Measurements from ENCODE around the gene GLCCI1. TPM values are rescaled to one million over a fixed set of nuclear protein-coding genes. Genes with fewer than 3 reads are reported as not detected.
"Not testable (repeated sequence)": the region's sequence is repeated elsewhere in the genome, so short reads cannot be mapped to it uniquely, and the experiment has no call there.

Gene GLCCI1
- total RNA-seq, 4 donors from 2014 or later: 6.0 to 22.6 (median 8.5) TPM

- ATAC-seq (ENCODE audit: low FRiP score) (no peak), DNase-seq (ENCODE audit: low spot score) (no peak)
- no peak for TF ChIP-seq CTCF (IDR thresholded peaks at IDR 0.05)
These were observed 72.3 kb downstream of the GLCCI1 start for GRCh38 chr7:8040768-8041369.

GRCh38 chr7:8042796-8043535 is 74.4 kb downstream of the GLCCI1 start:
- ATAC-seq (ENCODE audit: low FRiP score) (no peak), DNase-seq (ENCODE audit: low spot score) (no peak)
- TF ChIP-seq CTCF (IDR thresholded peaks at IDR 0.05): no peak

GRCh38 chr7:8044761-8045430 is 76.3 kb downstream of the GLCCI1 start:
- no peak for TF ChIP-seq CTCF (IDR thresholded peaks at IDR 0.05)
- DNase-seq (ENCODE audit: low spot score) (no peak), ATAC-seq (ENCODE audit: low FRiP score) (no peak)

- not testable (repeated sequence) for DNase-seq (ENCODE audit: low spot score); ATAC-seq (ENCODE audit: low FRiP score)
These were observed 79.5 kb downstream of the GLCCI1 start for GRCh38 chr7:8048067-8048466.

- no peak for TF ChIP-seq CTCF (IDR thresholded peaks at IDR 0.05)
- DNase-seq (ENCODE audit: low spot score) (no peak), ATAC-seq (ENCODE audit: low FRiP score) (no peak)
These were observed 82.8 kb downstream of the GLCCI1 start for GRCh38 chr7:8051373-8051772.

GRCh38 chr7:8051998-8052397 is 83.4 kb downstream of the GLCCI1 start:
- DNase-seq (ENCODE audit: low spot score) (no peak), ATAC-seq (ENCODE audit: low FRiP score) (no peak)
- TF ChIP-seq CTCF (IDR thresholded peaks at IDR 0.05): no peak

- DNase-seq (ENCODE audit: low spot score) (no peak), ATAC-seq (ENCODE audit: low FRiP score) (no peak)
- no peak for TF ChIP-seq CTCF (IDR thresholded peaks at IDR 0.05)
These were observed 84.2 kb downstream of the GLCCI1 start for GRCh38 chr7:8052824-8053223.

Measured in omental fat pad (tissue), 4 donors.